Stimulated activated memory B cell treated with anti-CD40 and anti-IgM and Interleukin-4, amounts not matched to agents 10 μg/mL and 1 μg/mL and 100 μg/mL, for 72 hours (primary cell): ENCODE data around the gene VAPB.
A peak's percentile ranks its signal among the peaks of the same experiment; 100 is the strongest.
"Not testable (repeated sequence)": the region's sequence is repeated elsewhere in the genome, so short reads cannot be mapped to it uniquely, and the experiment has no call there.

Experiments used
- ATAC-seq: fragments of 150-1000 bp; cut with Tn5 transposase; 2 replicates; pipeline ENCODE4 v1.10.0; 2021
- H3K27ac Mint-ChIP-seq: one replicate; pipeline ENCODE4 v1.8.0; 2022; ENCODE audit warnings: mild to moderate bottlenecking, mixed read lengths
- H3K27me3 Mint-ChIP-seq: one replicate; pipeline ENCODE4 v1.8.0; 2022; ENCODE audit warnings: mixed read lengths
- H3K36me3 Mint-ChIP-seq: one replicate; pipeline ENCODE4 v1.8.0; 2022; ENCODE audit warnings: mixed read lengths
- H3K4me1 Mint-ChIP-seq: one replicate; pipeline ENCODE4 v1.8.0; 2022; ENCODE audit warnings: mixed read lengths
- H3K4me3 Mint-ChIP-seq: one replicate; pipeline ENCODE4 v1.8.0; 2022; ENCODE audit warnings: mild to moderate bottlenecking, moderate library complexity, mixed read lengths
- H3K9me3 Mint-ChIP-seq: one replicate; pipeline ENCODE4 v1.8.0; 2022; ENCODE audit warnings: mixed read lengths

The VAPB gene

GRCh38 chr20:58388882-58389323 is at the start of gene VAPB:
Gene VAPB, plus strand, starts transcription at chr20:58389229. Its CDS starts 231 bp downstream, at chr20:58389460.
- H3K9me3 Mint-ChIP-seq = no peaks in the 10 kb centered on the region
- peaks cover 42% of the 10 kb centered on the region for H3K4me1 Mint-ChIP-seq

GRCh38 chr20:58339741-58340140 is 49.3 kb upstream of the VAPB start:
- peaks cover 34% of the 10 kb centered on the region for H3K4me1 Mint-ChIP-seq
- no peaks in the 10 kb centered on the region for H3K27me3 Mint-ChIP-seq
- no peak overlapping the region for H3K4me3 Mint-ChIP-seq
- peaks cover 42% of the 10 kb centered on the region for H3K36me3 Mint-ChIP-seq
- ATAC-seq = no peak
- no peaks in the 10 kb centered on the region for H3K9me3 Mint-ChIP-seq
- H3K27ac Mint-ChIP-seq = no peak overlapping the region

More at GRCh38 chr20:58388882-58389323, at the start of gene VAPB:
- Mint-ChIP-seq H3K4me3 (peak within 1 kb of the TSS; percentile 87), H3K36me3 (peaks cover 33% of the 10 kb centered on the region), H3K27me3 (peaks cover 7% of the 10 kb centered on the region), H3K27ac (peak within 1 kb of the TSS; percentile 88)
- peak; percentile 99 for ATAC-seq

GRCh38 chr20:58340151-58340550 is 48.9 kb upstream of the VAPB start:
- Mint-ChIP-seq H3K4me1 (peaks cover 34% of the 10 kb centered on the region), H3K4me3 (no peak overlapping the region), H3K27me3 (no peaks in the 10 kb centered on the region), H3K36me3 (peaks cover 46% of the 10 kb centered on the region), H3K27ac (no peak overlapping the region), H3K9me3 (no peaks in the 10 kb centered on the region)
- no peak for ATAC-seq

- ATAC-seq = no peak
- Mint-ChIP-seq H3K4me1 (peaks cover 34% of the 10 kb centered on the region), H3K27me3 (no peaks in the 10 kb centered on the region), H3K4me3 (no peak overlapping the region), H3K27ac (no peak overlapping the region), H3K9me3 (no peaks in the 10 kb centered on the region), H3K36me3 (peaks cover 49% of the 10 kb centered on the region)
Observed at GRCh38 chr20:58340853-58341252, 48.2 kb upstream of the VAPB start.

- Mint-ChIP-seq H3K36me3 (peaks cover 54% of the 10 kb centered on the region), H3K4me1 (peaks cover 35% of the 10 kb centered on the region), H3K9me3 (no peaks in the 10 kb centered on the region), H3K4me3 (no peak overlapping the region), H3K27me3 (no peaks in the 10 kb centered on the region), H3K27ac (no peak overlapping the region)
- ATAC-seq = no peak
Observed at GRCh38 chr20:58342104-58342945, 46.7 kb upstream of the VAPB start.

DNA sequence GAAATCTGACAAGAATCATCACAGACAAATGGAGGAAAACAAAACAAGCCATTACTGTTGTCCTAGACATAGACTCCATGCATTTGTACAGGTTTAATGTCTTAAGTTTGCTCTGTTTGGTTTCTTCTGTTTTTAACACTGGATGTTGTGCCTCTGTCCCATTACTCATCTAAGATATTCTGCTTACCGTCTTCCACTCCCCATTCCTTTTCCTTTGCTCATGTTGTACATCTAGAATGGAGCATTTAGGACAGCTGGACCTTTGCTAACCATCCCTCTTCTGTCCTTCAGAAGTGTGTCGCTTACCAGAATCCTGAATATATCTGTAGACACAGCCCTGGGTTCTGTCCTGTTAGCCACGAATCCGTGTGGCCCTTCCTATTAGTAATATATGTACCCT is 44.3 kb upstream of the VAPB start:
- no peak for ATAC-seq
- H3K36me3 Mint-ChIP-seq = peaks cover 54% of the 10 kb centered on the region
- no peak overlapping the region for H3K4me3 Mint-ChIP-seq
- H3K4me1 Mint-ChIP-seq = peaks cover 21% of the 10 kb centered on the region
- H3K27me3 Mint-ChIP-seq = no peaks in the 10 kb centered on the region
- no peak overlapping the region for H3K27ac Mint-ChIP-seq
- no peaks in the 10 kb centered on the region for H3K9me3 Mint-ChIP-seq

- Mint-ChIP-seq H3K4me3 (no peak overlapping the region), H3K27ac (no peak overlapping the region), H3K9me3 (no peaks in the 10 kb centered on the region), H3K36me3 (peaks cover 50% of the 10 kb centered on the region), H3K27me3 (no peaks in the 10 kb centered on the region), H3K4me1 (peaks cover 7% of the 10 kb centered on the region)
- ATAC-seq = no peak
Observed at GRCh38 chr20:58349570-58349969, 39.5 kb upstream of the VAPB start.

- Mint-ChIP-seq H3K36me3 (peaks cover 37% of the 10 kb centered on the region), H3K27ac (no peak overlapping the region), H3K9me3 (no peaks in the 10 kb centered on the region)
Observed at GRCh38 chr20:58352468-58352867, 36.6 kb upstream of the VAPB start.

DNA sequence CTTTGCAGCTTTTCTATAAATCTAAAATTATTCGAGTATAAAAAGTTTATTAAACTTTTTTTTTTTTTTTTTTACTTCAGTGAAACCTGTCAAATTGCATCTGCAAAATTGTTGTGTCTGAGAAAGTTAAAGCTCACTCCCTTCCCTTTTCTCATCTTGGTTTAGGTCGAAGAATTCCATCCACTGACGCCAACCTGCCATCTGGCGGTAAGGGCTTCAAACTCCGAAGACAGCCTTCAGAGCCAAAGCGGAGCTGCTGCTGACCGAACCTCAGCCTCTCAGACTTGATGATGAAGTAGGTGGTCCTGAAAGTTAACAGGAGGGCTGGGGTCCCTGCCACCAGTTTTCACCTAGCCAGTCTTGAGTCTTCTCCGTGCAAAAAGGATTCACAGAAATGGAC is 29.6 kb upstream of the VAPB start:
- Mint-ChIP-seq H3K27me3 (no peaks in the 10 kb centered on the region), H3K27ac (no peak overlapping the region), H3K9me3 (no peaks in the 10 kb centered on the region), H3K4me3 (no peak overlapping the region), H3K36me3 (peaks cover 65% of the 10 kb centered on the region), H3K4me1 (no peaks in the 10 kb centered on the region)
- no peak for ATAC-seq

More at GRCh38 chr20:58352468-58352867, 36.6 kb upstream of the VAPB start:
- Mint-ChIP-seq H3K4me1 (no peaks in the 10 kb centered on the region), H3K27me3 (no peaks in the 10 kb centered on the region), H3K4me3 (no peak overlapping the region)
- no peak for ATAC-seq

GRCh38 chr20:58360936-58361335 is 28.1 kb upstream of the VAPB start:
- peaks cover 62% of the 10 kb centered on the region for H3K36me3 Mint-ChIP-seq
- no peak overlapping the region for H3K4me3 Mint-ChIP-seq
- no peak for ATAC-seq
- no peaks in the 10 kb centered on the region for H3K27me3 Mint-ChIP-seq
- H3K27ac Mint-ChIP-seq = no peak overlapping the region
- H3K4me1 Mint-ChIP-seq = no peaks in the 10 kb centered on the region
- no peaks in the 10 kb centered on the region for H3K9me3 Mint-ChIP-seq

DNA sequence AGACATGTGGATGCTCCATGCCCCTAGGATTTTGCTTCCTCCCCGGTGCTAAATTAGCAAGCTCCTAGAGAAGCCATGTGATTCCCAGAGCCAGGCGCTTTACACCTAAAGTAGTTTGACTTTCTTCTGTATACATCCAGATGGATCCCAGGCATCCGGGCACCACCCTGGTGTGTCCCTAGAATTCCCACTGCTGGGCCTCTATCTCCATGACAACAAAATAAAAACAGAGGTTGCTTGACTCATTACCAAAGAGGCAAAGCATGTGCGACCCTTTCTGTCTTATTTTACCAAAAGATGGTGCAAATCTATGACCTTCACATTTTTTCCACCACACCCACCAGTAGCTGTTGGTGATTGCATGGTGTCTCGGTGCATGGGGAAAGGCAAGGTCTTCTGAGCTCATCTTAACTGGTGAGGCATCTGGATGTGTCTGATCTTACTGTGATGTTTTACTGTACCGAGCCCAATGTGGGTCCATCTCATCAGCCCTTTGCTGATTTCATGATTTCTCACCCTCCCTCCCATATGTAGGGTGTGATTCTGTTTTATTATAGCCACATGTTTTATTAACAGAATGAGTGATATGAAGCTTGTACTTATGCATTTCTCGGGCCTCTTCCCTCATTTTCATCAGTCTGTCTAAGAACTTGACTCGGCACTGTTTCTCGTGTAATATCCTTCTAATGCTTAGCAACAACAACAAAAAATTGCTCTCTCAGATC is 27.4 kb upstream of the VAPB start:
- ATAC-seq = no peak
- no peak overlapping the region for H3K27ac Mint-ChIP-seq
- H3K9me3 Mint-ChIP-seq = no peaks in the 10 kb centered on the region
- no peak overlapping the region for H3K4me3 Mint-ChIP-seq
- H3K36me3 Mint-ChIP-seq = peaks cover 65% of the 10 kb centered on the region
- H3K27me3 Mint-ChIP-seq = no peaks in the 10 kb centered on the region
- H3K4me1 Mint-ChIP-seq = no peaks in the 10 kb centered on the region

DNA sequence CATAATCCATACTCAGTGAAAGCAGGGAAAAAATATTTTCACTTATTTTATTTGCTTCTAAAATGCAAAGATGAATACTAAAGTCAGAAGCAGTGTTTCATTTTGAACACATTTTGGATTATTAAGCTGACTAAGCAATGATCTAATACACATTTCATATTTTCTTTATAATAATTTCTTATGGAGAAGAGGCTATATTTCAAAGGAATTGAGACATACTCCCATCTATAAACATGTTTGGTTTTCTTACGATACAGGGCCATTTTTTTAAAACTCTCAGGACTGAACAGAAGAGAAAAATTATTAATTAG is 26.9 kb upstream of the VAPB start:
- no peaks in the 10 kb centered on the region for H3K27me3 Mint-ChIP-seq
- H3K4me3 Mint-ChIP-seq = no peak overlapping the region
- ATAC-seq = no peak
- H3K36me3 Mint-ChIP-seq = peaks cover 60% of the 10 kb centered on the region
- H3K27ac Mint-ChIP-seq = no peak overlapping the region
- no peaks in the 10 kb centered on the region for H3K9me3 Mint-ChIP-seq
- H3K4me1 Mint-ChIP-seq = no peaks in the 10 kb centered on the region

GRCh38 chr20:58362970-58363369 is 26.1 kb upstream of the VAPB start:
- peaks cover 52% of the 10 kb centered on the region for H3K36me3 Mint-ChIP-seq
- H3K4me1 Mint-ChIP-seq = no peaks in the 10 kb centered on the region
- ATAC-seq = no peak
- no peak overlapping the region for H3K27ac Mint-ChIP-seq
- H3K9me3 Mint-ChIP-seq = no peaks in the 10 kb centered on the region
- no peak overlapping the region for H3K4me3 Mint-ChIP-seq
- no peaks in the 10 kb centered on the region for H3K27me3 Mint-ChIP-seq

DNA sequence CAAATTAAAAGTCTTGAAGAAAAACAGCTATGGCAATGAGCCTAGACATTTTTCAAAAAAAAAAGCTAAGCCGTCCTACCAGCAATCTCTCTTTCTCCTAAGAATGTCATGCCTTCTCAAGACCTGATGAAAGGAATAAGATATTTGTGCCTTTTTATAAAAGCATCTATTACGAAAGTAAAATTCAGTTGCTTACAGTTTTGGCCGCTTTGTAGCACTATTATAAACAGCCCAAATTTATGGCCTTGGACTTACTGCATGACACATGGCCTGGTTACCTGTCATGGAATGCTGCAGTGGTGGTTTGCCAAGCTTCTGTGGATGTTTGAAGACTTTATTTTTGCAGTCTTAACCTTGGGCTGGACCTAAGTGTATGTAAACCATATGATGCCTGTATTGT is 22.2 kb upstream of the VAPB start:
- Mint-ChIP-seq H3K4me1 (no peaks in the 10 kb centered on the region), H3K4me3 (no peak overlapping the region), H3K27ac (no peak overlapping the region), H3K9me3 (no peaks in the 10 kb centered on the region), H3K36me3 (peaks cover 26% of the 10 kb centered on the region), H3K27me3 (no peaks in the 10 kb centered on the region)
- no peak for ATAC-seq

GRCh38 chr20:58372806-58373205 is 16.2 kb upstream of the VAPB start:
- Mint-ChIP-seq H3K4me1 (peaks cover 10% of the 10 kb centered on the region), H3K4me3 (no peak overlapping the region), H3K27me3 (peaks cover 19% of the 10 kb centered on the region), H3K27ac (no peak overlapping the region), H3K36me3 (no peaks in the 10 kb centered on the region), H3K9me3 (no peaks in the 10 kb centered on the region)
- ATAC-seq = no peak

DNA sequence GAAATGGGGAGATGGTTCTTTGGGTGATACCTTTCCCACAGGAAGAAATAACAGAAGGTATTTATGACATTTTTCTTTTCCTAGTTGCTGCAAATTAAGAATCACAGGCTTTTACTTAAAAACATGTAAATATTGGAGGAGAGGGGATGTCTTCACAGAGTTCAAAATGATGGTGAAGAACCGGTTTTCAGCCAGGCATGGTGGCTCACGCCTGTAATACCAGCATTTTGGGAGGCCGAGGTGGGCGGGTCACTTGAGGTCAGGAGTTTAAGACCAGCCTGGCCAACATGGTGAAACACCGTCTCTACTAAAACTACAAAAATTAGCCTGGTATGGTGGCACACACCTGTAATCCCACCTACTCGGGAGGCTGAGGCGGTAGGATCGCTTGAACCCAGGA is 15.7 kb upstream of the VAPB start:
- H3K4me3 Mint-ChIP-seq, H3K36me3 Mint-ChIP-seq, H3K4me1 Mint-ChIP-seq, H3K9me3 Mint-ChIP-seq, ATAC-seq, H3K27ac Mint-ChIP-seq: not testable (repeated sequence)
- peaks cover 24% of the 10 kb centered on the region for H3K27me3 Mint-ChIP-seq
